ENCODE data around the gene CHMP5.
"Not testable (repeated sequence)": the region's sequence is repeated elsewhere in the genome, so short reads cannot be mapped to it uniquely, and the experiment has no call there.

Gene CHMP5

GRCh38 chr9:33311953-33312352 is 47.1 kb downstream of the CHMP5 start:
- no peak for DNase-seq

GRCh38 chr9:33315371-33315770 is 50.5 kb downstream of the CHMP5 start:
- DNase-seq = no peak

- DNase-seq = not testable (repeated sequence)
These were observed 52.3 kb downstream of the CHMP5 start for GRCh38 chr9:33317136-33317535.

- no peak for DNase-seq
These were observed 53.4 kb downstream of the CHMP5 start for GRCh38 chr9:33318225-33318624.

GRCh38 chr9:33318781-33319180 is 53.9 kb downstream of the CHMP5 start:
- DNase-seq = no peak

GRCh38 chr9:33320230-33320567 is 55.4 kb downstream of the CHMP5 start:
- no peak for DNase-seq

GRCh38 chr9:33320568-33321261 is 55.9 kb downstream of the CHMP5 start:
- no peak for DNase-seq

- DNase-seq = no peak
These were observed 64.3 kb downstream of the CHMP5 start for GRCh38 chr9:33329117-33329563.

- DNase-seq = no peak
These were observed 65.1 kb downstream of the CHMP5 start for GRCh38 chr9:33329979-33330378.

GRCh38 chr9:33331377-33331891 is 66.6 kb downstream of the CHMP5 start:
- DNase-seq = peak in 1 of 51 donors; percentile 15

All from hypothalamus (tissue), 51 donors.